ENCODE measurements around the gene TBC1D9.

- TF ChIP-seq CTCF (conservative IDR thresholded peaks at IDR 0.05) (no peak), EZH2 (IDR thresholded peaks at IDR 0.05; ENCODE audit: low read depth) (no peak)
These were observed 175.1 kb downstream of the TBC1D9 start for GRCh38 chr4:140581078-140581477.

Data from PC-9 (cell line).